GM18508 (cell line): ENCODE measurements around the gene ANTXR1.

Experiments used
- ATAC-seq: cut with Tn5 transposase; IDR thresholded peaks from one replicate; pipeline ENCODE4 v1.9.1; 2021; ENCODE audit warnings: moderate number of reproducible peaks; ENCODE audit not compliant: insufficient read depth, unreplicated experiment

Gene ANTXR1

DNA sequence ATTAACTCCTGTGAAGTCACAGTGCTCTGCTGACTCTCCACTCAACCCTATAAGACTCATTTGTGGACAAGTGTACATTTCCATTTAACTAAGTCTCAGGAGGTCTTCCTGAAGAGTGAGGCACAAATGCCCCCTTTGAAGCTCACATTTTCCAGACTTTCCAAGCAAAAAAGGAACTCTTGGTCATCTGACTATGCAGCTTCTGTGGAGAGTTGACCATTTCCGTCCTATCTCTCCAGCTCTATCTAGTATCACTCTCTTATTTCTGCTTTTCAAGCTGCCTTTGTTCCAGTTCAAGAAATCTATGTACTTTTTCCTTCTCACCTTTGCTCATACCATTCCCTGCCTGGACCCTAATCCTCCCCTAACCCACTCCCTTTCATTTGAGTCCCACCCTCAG lies 77.0 kb downstream of the ANTXR1 start:
- no peak for ATAC-seq

DNA sequence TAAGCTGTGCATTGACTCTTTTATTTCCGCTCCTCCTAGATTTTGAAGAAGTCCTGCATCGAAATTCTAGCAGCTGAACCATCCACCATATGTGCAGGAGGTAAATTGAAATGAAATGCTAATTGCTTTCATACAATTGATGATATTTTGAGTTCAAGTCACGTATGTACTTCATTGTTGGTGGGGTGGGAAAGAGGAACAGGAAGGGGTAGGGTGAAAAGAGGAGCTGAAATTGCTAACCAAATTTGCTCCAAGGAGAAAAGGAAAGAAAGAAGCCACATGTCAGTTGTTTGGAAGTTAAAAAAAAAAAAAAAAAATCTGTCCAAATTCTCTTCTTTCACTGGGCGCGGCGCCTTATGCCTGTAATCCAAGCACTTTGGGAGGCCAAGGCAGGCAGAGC lies 77.8 kb downstream of the ANTXR1 start:
- ATAC-seq = no peak

DNA sequence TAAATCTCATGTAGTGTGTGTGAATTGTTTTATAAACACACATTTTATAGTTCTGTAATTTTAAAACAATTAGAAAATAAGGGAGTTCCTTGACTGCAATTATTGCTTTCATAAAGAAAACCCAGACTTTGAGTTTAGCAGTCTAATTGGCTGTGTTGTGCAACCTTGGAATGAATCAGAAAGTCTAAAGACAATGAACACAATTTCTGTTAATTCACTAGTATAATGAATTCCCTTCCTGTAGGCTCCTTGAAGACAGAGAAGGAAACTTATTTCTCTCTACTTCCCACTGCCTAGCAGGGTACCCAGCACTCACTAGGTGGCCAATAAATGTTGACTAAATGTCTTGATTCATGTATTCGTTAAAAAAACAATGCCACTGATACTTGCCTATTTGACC lies 79.9 kb downstream of the ANTXR1 start:
- ATAC-seq = no peak

DNA sequence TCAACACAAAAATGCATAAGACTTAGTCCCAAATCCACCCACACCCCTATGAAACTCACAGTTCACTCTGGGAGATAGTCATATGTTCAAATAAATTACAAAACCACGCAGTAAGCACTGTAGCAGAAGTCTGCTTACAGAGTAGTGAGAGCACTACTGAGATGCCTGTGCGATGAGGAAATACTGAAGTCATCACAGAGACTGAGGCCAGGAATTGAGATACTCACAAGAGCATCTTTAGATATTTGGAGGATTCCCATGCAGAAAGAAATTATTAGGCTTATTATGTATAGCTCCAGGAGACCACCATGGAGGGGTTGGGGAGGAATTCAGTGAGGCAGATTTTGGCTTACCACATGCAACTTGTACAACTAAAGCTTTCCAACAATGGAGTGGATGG lies 82.3 kb downstream of the ANTXR1 start:
- ATAC-seq = no peak

DNA sequence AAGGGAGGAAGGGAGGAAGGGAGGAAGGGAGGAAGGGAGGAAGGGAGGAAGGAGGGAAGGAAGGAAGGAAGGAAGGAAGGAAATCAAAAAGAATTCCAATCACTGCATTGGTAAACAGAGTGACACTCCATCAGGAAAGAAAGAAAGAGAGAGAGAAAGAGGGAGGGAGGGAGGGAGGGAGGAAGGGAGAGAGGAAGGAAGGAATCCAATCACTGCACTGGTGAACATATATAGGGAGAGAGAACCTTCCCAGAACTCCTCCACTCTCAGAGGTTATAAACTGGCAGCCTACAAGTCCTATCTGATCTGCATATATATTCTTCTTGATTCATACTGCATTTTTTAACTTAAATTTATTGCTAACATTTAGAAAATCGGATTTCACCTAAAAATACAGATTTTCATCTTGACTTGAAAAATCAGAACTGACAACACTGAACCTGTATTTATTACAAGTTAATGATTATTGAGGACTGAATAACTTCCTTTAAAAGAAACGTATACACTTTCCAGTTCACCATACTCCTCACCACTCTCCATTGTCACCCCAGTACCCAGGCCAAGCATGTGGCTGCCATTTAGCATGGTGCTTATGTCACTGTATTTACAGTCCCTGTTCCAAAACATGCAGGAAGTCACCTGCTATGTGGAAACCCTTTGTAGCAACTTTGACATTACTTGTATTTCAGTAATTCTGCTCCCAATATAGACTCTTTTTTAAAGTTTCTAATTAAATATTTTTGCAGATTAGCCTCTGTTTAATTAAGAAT lies 83.5 kb downstream of the ANTXR1 start:
- no peak for ATAC-seq

DNA sequence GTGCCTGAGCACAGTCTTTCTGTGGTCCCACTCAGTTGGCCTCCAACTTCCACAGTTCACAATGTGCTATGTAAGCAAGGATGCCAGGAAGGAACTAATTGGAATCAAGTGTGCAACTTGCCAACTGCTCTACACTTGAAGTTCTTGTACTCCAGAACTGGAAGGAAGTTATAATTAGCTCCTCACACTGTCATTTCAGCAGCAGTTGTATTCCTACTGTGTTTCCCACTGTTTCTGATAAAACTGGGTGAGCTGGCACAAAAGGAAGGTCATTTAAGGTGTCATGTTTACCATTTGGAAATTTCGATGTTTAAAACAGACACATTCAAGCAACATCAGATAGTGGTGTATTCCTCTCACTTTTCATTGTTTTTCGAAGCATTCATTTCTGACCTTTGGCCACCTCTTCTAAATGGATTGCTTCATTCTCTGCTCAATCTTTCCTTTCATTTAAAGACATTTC lies 84.2 kb downstream of the ANTXR1 start:
- ATAC-seq = no peak

DNA sequence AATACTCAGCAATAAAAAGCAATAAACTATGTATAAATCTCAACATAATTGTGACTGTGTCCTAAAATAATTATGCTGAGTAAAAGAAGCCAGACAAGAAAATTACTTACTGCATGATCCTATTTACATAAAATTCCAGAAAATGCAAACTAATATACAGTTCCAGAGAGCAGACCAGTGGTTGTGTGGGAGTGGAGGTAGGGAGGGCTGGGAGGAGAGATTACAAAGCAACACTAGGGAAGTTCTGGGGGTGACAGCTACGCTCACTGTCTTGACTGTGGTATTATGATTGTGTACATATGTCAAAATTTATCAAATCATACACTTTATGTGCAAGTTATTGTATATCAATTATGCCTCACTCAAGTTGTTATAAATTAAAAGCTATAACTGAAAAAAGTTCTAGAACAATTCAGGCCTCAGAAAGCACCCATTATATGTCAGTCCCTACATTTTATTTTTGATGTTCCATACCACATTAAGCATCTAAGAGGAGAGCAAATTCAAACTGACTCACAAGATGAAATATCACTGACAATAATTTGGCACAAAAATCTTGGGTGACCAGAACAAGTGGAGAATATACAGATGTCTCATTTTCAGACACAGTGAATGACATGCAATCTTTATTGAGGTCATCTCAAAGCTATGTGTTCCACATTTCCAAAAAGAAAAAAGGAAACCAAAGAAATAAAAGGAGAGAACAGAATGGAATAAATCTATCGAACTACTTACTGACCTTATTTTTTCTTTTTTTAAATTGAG lies 85.1 kb downstream of the ANTXR1 start:
- no peak for ATAC-seq

DNA sequence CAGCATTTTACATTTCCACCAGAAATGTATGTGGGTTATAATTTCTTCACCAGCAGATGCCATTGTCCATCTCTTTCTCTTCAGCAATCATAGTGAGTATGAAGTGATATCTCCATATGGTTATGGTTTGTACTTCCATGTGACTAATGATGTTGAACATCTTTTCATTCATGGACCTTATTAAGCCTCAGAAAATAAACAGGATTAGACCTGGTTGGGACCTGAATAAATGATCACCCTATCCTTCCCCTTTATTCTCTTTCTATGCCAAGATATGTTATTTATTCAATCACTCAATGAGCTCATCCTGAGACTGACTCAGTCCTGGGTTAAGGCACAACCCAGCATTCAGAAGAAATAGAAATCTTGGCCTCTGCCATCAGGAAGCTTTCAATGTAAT lies 86.6 kb downstream of the ANTXR1 start:
- no peak for ATAC-seq

DNA sequence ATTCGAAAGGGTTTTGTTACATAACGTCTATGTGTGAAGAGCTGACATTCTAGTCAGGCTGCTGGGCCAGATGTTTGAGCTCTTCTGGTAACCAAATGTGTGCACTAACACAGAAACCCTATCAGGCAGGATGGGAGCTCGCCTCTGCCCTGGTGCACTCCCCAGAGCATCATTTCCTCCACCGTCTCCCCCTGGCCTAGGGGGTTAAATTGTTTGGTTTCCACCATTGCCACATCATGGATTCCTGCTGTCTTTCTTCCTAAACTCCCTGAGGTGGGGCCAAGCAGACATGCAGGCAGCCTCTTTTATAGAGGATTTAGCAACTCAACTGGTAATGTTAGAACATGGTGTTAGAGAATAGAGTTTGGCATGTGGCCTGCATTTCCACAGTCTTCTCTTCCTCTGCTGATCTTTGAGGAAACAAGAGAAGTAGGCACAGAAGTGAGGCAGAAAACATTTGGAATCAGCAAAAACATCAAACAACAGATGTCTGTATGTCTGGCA lies 87.3 kb downstream of the ANTXR1 start:
- no peak for ATAC-seq

DNA sequence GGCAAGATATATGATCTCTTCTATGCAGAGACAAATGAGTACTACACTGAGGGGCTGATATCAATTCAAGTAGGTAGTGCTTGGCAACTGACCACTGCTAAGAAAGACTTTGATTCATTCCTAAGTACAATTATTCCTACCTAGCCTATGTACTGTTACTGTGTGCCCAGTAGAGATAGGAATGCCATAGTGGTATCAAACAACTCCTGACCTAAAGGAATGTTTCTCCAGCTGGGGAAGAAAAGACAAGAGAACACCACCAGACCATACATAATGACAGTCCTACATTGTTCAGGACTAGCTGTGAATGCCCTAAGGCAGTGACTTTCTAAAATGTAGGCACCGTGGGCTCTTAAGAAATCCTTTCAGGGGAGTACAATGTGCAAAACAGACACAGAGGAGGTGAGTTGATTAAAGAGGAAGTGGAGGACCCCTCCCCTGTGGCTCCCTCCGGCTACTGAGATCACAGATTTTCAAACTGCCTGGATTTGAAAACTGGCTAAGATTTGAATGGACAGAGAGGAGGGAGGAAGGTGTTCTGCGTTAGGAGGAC lies 89.1 kb downstream of the ANTXR1 start:
- no peak for ATAC-seq

DNA sequence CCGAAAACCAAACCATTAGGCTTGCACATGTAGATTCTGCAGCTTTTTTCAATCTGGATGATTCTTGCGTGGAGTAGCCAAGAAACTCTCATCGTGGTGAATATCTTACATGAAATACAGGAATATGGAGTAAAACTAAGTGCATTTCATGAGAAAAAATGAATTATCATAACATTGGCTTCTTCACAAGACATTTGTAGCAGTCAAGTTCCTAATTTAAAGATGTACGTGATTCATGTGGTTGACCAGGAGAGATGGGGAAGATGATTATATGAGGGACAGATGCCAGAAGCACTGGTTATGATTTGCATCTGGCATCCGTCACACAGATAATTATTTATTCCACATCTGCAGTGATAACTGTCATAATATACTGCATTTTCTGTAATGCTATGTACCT lies 90.4 kb downstream of the ANTXR1 start:
- no peak for ATAC-seq

DNA sequence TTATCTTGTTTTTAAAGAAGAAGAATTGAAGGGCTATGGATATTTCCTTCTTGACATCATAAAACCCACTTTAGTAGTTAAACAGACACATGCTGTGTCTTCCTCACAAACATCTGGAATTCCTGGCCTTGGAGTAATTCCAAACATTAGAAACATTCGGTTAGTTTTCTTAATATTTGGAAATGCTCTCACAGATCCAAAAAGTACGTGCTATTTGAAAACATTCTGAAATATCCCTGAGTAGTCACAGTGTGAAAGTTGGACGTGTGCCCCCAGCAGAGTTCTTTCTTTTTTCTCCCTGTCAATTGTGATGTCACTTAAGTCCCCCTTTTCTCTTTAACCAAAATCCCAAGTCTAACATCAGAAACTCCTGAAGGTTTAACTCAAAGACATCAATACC lies 91.3 kb downstream of the ANTXR1 start:
- ATAC-seq = no peak

DNA sequence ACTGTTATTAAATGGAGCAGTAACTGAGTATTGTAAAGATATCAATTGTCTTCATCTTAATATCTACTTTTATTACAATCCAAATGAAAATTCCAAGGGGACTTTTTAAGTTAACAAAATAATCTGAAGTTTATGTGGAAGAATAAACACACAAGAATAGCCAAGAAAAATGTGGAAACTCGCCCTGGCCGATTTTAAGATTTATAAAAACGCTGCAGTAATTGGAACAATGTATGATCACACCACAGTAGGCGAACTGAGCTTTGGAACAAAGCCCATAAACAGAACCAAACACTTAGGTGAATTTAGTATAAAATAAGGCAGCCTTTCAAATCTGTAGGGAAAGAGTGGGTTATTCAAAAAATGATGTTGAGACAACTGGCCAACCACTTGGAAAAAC lies 96.3 kb downstream of the ANTXR1 start:
- ATAC-seq = no peak

DNA sequence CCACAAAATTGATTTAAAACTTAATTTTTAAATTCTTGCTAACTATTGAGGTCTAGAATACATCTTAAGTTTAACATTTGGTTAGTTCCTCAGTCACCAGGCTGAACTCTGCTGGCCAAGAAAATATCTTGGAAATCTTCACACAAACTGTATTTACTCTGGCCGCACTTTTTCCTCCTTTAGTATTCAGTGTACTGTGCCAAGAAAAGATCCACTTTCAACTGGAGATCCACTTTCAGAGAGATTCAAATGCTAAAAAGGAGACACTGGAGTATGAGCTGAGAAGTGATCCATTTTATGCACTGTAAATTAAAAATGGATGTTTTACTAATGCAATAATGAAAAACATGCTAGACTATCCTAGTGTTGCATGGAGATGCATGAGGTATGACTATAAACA lies 98.1 kb downstream of the ANTXR1 start:
- no peak for ATAC-seq

DNA sequence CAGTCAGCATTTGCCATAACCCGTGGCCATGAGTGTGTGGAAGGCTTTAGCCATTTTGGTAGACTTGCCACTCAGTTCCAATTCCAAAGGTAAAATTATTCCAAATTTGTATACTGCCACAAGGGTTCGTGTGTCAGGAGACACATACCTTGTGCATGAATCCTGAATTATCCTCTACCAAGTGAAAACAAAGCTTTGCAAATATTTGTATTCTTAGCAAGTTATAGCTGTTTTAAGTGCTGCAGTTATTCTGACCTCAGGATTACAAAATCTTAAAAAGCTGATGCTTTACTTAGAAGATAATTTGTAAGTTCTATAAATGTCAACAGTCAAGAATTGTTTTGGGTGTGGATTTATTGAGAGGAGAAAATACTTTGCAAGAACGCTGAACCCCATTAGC lies 100.6 kb downstream of the ANTXR1 start:
- no peak for ATAC-seq

DNA sequence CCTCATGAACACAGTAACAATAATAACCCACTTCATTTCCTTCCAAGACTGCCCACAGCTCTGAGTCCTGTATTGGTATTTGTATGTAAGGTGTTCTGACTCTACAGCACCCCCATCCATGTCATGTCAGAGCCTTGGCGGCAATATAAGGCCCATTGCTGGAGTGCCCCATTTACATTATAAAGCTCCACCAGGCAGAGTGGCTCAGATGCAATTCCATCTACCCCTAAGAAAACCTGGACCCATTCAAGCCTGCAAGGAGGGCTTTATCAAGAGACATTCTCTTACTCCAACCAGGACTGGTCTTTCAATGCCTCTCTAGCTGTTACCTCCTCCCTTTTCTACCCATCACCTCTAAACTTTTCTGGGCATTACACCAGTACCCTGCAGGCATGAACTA lies 101.6 kb downstream of the ANTXR1 start:
- no peak for ATAC-seq

DNA sequence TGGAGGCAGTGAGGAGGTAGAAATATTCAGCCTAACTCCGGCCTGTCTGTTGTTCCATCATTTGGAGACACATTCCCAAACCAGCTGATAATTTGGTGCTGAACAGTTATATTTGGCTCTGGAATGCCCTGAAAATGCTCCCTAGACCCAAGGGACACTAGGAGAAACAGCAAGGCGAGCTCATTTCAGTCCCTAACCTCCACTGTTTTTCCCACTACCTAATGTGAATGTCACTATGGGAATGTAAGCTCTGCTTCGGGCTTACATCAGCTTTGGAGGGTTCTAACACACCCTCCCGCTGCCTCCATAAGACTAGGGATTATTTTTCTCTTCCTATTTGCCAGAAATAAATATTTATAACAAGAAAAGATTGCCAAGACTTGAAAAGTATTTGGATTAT lies 103.5 kb downstream of the ANTXR1 start:
- no peak for ATAC-seq

DNA sequence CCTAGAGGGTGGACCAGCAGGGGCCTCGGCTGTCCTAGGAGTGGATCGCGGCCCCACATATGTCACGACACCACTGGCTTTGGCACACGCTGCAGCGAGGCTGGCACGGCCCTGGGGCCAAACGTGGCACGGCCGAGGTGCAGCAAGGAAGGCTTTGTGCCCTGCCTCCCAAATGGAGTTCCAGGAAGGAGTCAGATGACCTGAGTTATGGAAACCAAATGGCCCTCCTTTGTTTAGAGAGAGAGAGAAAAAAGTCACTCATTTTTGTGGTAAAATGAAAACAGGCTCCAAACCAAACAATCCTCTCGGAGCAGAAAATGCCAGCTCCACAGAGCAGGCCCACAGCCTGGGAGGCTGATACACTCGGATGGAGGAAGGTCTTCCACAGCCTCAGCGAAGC lies 105.6 kb downstream of the ANTXR1 start:
- ATAC-seq = no peak

DNA sequence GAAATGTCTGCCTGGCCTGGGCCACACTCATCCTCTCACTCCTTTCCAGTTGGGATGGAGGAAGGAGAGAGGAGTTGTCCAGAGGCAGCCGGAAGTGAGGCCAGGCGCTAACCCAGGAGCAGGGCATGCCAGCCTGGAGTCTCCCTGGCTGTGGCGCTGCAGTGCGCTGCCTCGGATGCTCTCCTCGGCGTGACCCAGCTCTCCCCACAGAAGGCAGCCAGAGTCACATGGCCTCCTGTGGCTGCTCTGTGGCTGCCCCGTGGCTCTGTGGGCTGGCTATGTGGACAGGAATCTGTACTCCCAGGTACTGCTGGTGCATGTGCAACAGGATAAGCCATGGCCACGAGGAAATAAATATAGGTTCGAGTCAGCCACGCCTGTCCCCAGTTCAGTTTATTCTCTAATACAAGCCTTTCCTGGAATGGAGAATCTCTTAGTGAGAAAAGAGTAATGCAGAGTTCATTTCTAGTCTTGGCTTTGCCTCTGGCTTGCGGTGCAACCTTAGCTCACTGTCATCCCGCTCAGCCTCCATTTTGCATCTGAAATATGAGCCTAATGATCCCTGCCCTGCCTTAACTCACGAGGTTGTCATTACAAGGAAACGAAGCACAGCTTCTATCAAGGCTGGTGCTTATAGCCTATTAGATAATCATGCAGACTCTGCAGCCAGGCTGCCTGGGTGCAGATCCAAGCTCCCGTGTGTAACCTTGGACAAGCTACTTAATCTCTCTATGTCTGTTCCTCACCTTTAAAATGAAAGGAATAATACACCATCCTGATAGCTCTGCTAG lies 106.3 kb downstream of the ANTXR1 start:
- ATAC-seq = no peak

DNA sequence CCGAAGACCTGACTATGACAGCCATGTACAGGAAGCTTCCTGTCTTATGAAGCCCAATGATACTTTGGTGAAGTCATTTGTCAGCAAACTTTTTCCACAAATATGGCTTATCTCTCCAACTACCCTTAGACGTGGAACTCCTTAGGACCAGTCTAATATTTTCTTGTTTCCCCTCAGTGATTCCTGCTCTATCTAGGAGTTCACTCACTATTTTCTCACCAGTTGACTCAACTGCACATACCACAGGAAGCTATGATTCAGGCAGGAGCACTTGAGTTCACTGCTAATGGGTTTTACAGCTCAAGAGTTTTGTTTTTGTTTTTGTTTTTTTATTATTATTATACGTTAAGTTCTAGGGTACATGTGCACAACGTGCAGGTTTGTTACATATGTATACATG lies 109.3 kb downstream of the ANTXR1 start:
- ATAC-seq = no peak

DNA sequence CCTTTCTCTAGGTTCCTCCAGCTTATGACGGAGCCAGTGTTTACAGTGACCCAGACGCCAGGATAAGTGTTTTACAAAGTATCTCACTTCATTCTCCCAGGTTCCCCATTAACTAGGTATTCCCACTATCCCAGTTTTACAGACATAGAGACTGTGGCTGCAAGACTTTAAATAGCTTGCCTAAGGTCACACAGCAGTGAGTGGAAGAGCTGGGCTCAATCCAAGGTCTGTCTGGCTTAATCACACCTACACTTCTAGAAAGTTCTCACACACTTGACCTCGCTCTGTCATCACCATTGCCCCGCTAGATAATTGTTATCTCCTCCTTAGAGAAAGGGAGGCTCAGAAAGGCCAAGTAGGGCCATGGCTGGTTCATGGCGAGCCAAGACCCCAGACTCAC lies 110.2 kb downstream of the ANTXR1 start:
- ATAC-seq = no peak
